ENCODE results near the gene PCNX3. TPM values are rescaled to one million over a fixed set of nuclear protein-coding genes. Genes with fewer than 3 reads are reported as not detected.

The PCNX3 gene
- polyA plus RNA-seq, 3 donors, result 0.58 to 36.4 (median 1.7) TPM

DNA sequence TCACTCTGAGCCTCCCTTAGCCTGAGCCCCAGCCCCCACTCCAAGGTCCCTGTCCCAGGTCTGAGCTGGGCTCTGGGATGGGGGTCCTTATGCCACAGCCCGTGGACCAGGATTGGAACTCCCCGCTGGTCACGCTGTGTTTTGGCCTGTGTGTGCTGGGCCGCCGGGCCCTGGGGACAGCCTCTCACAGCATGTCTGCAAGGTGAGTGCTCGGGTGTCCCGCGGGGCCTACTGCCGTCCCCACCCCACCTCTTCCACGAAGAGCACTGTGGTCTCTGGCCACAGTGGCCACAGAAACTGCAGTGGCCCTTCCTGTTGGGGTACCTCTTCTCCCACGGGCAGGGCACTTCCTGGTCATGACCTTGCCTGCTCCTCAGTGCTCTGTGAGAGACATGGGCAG, 18.9 kb downstream of the PCNX3 start:
- H3K27me3 ChIP-seq (ENCODE audit: control insufficient read depth in 2 of 2, insufficient read depth in 2 of 2, low read length in 2 of 2), result no peaks in the 10 kb centered on the region
- Mint-ChIP-seq H3K36me3 (peaks cover 38 to 72% of the 10 kb centered on the region in 2 donors), H3K27ac (peak overlapping the region in 1 of 7 donors; percentile 26), H3K4me1 (peaks cover 23% of the 10 kb centered on the region), H3K4me3 (no peak overlapping the region), H3K27me3 (ENCODE audit: low read depth in 3 of 3) (peaks cover 0 to 1% (median 0%) of the 10 kb centered on the region in 3 donors), H3K9me3 (no peaks in the 10 kb centered on the region)
- no peak for DNase-seq
- peaks cover 16% of the 10 kb centered on the region for H3K79me2 ChIP-seq (ENCODE audit: insufficient read depth, low read length)
- WGBS (ENCODE audit: insufficient coverage), result 100% methylated on average over 4 of the region's 11 CpGs
- no peaks in the 10 kb centered on the region for H3K9me3 ChIP-seq (replicated peaks in 1 of 2; ENCODE audit: control insufficient read depth in 1 of 2, insufficient read depth in 1 of 2, low read length in 2 of 2)
- TF ChIP-seq CTCF (IDR thresholded peaks at IDR 0.05), result no peak
- H3K4me1 ChIP-seq (ENCODE audit: control insufficient read depth in 1 of 2, insufficient read depth in 2 of 2, low read length in 2 of 2), result peaks cover 15 to 25% of the 10 kb centered on the region in 2 donors
- H3K27ac ChIP-seq (ENCODE audit: low read depth in 1 of 2, low read length in 2 of 2), result no peak overlapping the region
- intact Hi-C loops (cut with micrococcal nuclease), result no loop called here
- H3K4me3 ChIP-seq (replicated peaks in 1 of 3; ENCODE audit: low read depth in 2 of 3, low read length in 3 of 3), result no peak overlapping the region
- H3K4me2 ChIP-seq (replicated peaks; ENCODE audit: extremely low read depth, low read length, poor library complexity, severe bottlenecking), result no peak overlapping the region
- peaks cover 47% of the 10 kb centered on the region for H4K20me1 ChIP-seq (ENCODE audit: insufficient read depth, low read length)
- H3K36me3 ChIP-seq (replicated peaks in 1 of 2; ENCODE audit: control insufficient read depth in 1 of 2, insufficient read depth in 2 of 2, low read length in 2 of 2), result peaks cover 56 to 76% of the 10 kb centered on the region in 2 donors
- no peak overlapping the region for H3K9ac ChIP-seq (ENCODE audit: insufficient read depth, low read length, poor library complexity, severe bottlenecking)
- no peak overlapping the region for H2AFZ ChIP-seq (ENCODE audit: insufficient read depth, low read depth, low read length, poor library complexity, severe bottlenecking)

- Mint-ChIP-seq H3K9me3 (no peaks in the 10 kb centered on the region), H3K4me1 (peaks cover 30% of the 10 kb centered on the region), H3K27me3 (ENCODE audit: low read depth in 3 of 3) (peaks cover 0 to 1% (median 0%) of the 10 kb centered on the region in 3 donors), H3K4me3 (no peak overlapping the region), H3K27ac (peak overlapping the region in 1 of 7 donors; percentile 42), H3K36me3 (peaks cover 32 to 68% of the 10 kb centered on the region in 2 donors)
- no peak overlapping the region for H3K9ac ChIP-seq (ENCODE audit: insufficient read depth, low read length, poor library complexity, severe bottlenecking)
- no peak for TF ChIP-seq CTCF (IDR thresholded peaks at IDR 0.05)
- H3K79me2 ChIP-seq (ENCODE audit: insufficient read depth, low read length), result peaks cover 23% of the 10 kb centered on the region
- peaks cover 49 to 69% of the 10 kb centered on the region in 2 donors for H3K36me3 ChIP-seq (replicated peaks in 1 of 2; ENCODE audit: control insufficient read depth in 1 of 2, insufficient read depth in 2 of 2, low read length in 2 of 2)
- no peak for DNase-seq
- H3K4me2 ChIP-seq (replicated peaks; ENCODE audit: extremely low read depth, low read length, poor library complexity, severe bottlenecking), result no peak overlapping the region
- H3K4me1 ChIP-seq (ENCODE audit: control insufficient read depth in 1 of 2, insufficient read depth in 2 of 2, low read length in 2 of 2), result peaks cover 22 to 32% of the 10 kb centered on the region in 2 donors
- 96% methylated on average over 45 of the region's 46 CpGs for WGBS (ENCODE audit: insufficient coverage)
- H4K20me1 ChIP-seq (ENCODE audit: insufficient read depth, low read length), result peaks cover 47% of the 10 kb centered on the region
- no peak overlapping the region for H3K27ac ChIP-seq (ENCODE audit: low read depth in 1 of 2, low read length in 2 of 2)
- H2AFZ ChIP-seq (ENCODE audit: insufficient read depth, low read depth, low read length, poor library complexity, severe bottlenecking), result no peak overlapping the region
- no peaks in the 10 kb centered on the region for H3K27me3 ChIP-seq (ENCODE audit: control insufficient read depth in 2 of 2, insufficient read depth in 2 of 2, low read length in 2 of 2)
- intact Hi-C loops (cut with micrococcal nuclease), result no loop called here
- H3K4me3 ChIP-seq (replicated peaks in 1 of 3; ENCODE audit: low read depth in 2 of 3, low read length in 3 of 3), result no peak overlapping the region
- no peaks in the 10 kb centered on the region for H3K9me3 ChIP-seq (replicated peaks in 1 of 2; ENCODE audit: control insufficient read depth in 1 of 2, insufficient read depth in 1 of 2, low read length in 2 of 2)
These were observed 19.5 kb downstream of the PCNX3 start for GRCh38 chr11:65634905-65635731.
